ENCODE data around the gene MAST4. TPM values are rescaled to one million over a fixed set of nuclear protein-coding genes. Genes with fewer than 3 reads are reported as not detected.

MAST4 gene
- total and polyA plus RNA-seq, 2 of the 4 experiments (the other 2 are of a cell fraction): 4.8 to 6.8 TPM

DNA sequence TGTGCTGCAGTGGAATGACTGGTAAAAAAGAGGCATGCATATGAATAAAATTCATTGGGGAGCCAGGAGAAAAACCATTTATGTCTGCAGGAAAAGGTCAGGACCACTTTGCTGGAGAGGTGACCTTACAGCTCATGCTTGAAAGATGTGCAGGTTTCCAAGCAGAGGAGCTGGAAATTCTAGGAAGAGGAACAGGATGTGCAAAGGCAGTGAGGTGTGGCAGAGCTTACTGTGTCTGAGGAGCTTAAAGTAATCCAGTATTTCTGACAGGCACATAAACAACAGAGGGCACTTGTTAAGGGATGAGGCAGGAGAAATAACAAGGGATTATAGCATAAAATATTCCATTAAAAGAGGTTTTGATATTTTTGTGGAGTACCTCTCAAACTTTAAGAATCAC is 397.3 kb downstream of the MAST4 start:
- ATAC-seq (ENCODE audit: low read depth): no peak

More for the DNA sequence above, 397.3 kb downstream of the MAST4 start:
- Histone ChIP-seq H2BK15ac (ENCODE audit: low read depth, low read length) (no peak overlapping the region), H3K4me2 (ENCODE audit: low read depth, low read length) (no peak overlapping the region), H4K20me1 (ENCODE audit: insufficient read depth, low read length) (no peaks in the 10 kb centered on the region), H3K36me3 (ENCODE audit: control insufficient read depth, insufficient read depth, low read length) (no peaks in the 10 kb centered on the region), H3K9ac (ENCODE audit: low read depth, low read length) (no peak overlapping the region), H2BK120ac (ENCODE audit: low read depth, low read length) (no peak overlapping the region), H3K56ac (ENCODE audit: extremely low read depth, insufficient read depth, low read length) (no peak overlapping the region), H3K23ac (ENCODE audit: low read depth, low read length) (no peak overlapping the region), H4K5ac (ENCODE audit: low read depth, low read length) (no peak overlapping the region), H2AFZ (replicated peaks; ENCODE audit: low read length, poor library complexity) (no peak overlapping the region), H4K91ac (ENCODE audit: insufficient read depth, low read depth, low read length) (no peak overlapping the region), H3K4me1 (ENCODE audit: control insufficient read depth, insufficient read depth, low read length) (peaks cover 4% of the 10 kb centered on the region), H3K4me3 (ENCODE audit: insufficient read depth, low read depth, low read length) (no peak overlapping the region), H2BK20ac (ENCODE audit: low read depth, low read length) (no peak overlapping the region), H3K9me1 (ENCODE audit: insufficient read depth, low read length) (peaks cover 4% of the 10 kb centered on the region; the same call in 1 of the 2 replicates), H3K14ac (replicated peaks; ENCODE audit: low read depth, low read length) (no peak overlapping the region), H3K4ac (ENCODE audit: low read depth, low read length) (no peak overlapping the region), H3K18ac (ENCODE audit: low read depth, low read length) (no peak overlapping the region), H2AK9ac (replicated peaks; ENCODE audit: low read depth, low read length, poor library complexity) (no peak overlapping the region), H2BK5ac (ENCODE audit: low read depth, low read length, poor library complexity, severe bottlenecking) (no peak overlapping the region), H4K8ac (ENCODE audit: low read depth in 2 of 2, low read length in 2 of 2) (no peak overlapping the region), H3K27me3 (ENCODE audit: control insufficient read depth, insufficient read depth, low read length) (no peaks in the 10 kb centered on the region), H3K9me3 (ENCODE audit: control insufficient read depth, insufficient read depth, low read length) (no peaks in the 10 kb centered on the region), H3K79me1 (ENCODE audit: low read depth in 1 of 2, low read length in 2 of 2) (no peaks in the 10 kb centered on the region), H3K27ac (ENCODE audit: insufficient read depth, low read length) (no peak overlapping the region), H2AK5ac (ENCODE audit: low read depth, low read length) (no peak overlapping the region)
- no peak for DNase-seq
- POLR2A ChIA-PET (ENCODE audit: unreplicated experiment): no interaction called here
- no TSS peak for BruUV-seq (replicated peaks)
- CTCF ChIA-PET: no interaction called here
- dilution Hi-C loops (cut with HindIII; ENCODE audit: low sequenced_read_pairs, unreplicated experiment): no loop called here
- TF ChIP-seq, protein P1, sequence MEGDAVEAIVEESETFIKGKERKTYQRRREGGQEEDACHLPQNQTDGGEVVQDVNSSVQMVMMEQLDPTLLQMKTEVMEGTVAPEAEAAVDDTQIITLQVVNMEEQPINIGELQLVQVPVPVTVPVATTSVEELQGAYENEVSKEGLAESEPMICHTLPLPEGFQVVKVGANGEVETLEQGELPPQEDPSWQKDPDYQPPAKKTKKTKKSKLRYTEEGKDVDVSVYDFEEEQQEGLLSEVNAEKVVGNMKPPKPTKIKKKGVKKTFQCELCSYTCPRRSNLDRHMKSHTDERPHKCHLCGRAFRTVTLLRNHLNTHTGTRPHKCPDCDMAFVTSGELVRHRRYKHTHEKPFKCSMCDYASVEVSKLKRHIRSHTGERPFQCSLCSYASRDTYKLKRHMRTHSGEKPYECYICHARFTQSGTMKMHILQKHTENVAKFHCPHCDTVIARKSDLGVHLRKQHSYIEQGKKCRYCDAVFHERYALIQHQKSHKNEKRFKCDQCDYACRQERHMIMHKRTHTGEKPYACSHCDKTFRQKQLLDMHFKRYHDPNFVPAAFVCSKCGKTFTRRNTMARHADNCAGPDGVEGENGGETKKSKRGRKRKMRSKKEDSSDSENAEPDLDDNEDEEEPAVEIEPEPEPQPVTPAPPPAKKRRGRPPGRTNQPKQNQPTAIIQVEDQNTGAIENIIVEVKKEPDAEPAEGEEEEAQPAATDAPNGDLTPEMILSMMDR (conservative IDR thresholded peaks at IDR 0.05; ENCODE audit: low read depth, low read length): no peak
- TF ChIP-seq SMC3 (IDR thresholded peaks at IDR 0.05; ENCODE audit: low read depth, low read length) (no peak), RAD21 (IDR thresholded peaks at IDR 0.05; ENCODE audit: low read length) (no peak)
- intact Hi-C loops (cut with micrococcal nuclease): no loop called here
- in situ Hi-C loops (cut with MboI; ENCODE audit: low sequenced_read_pairs): no loop called here

Measured in IMR-90 (cell line).